Fibroblast of gingiva (primary cell): ENCODE measurements around the gene RGS9.

Source experiments
- DNase-seq: peaks from one replicate; pipeline ENCODE4 v3.0.0-alpha.2; 2011; ENCODE audit warnings: low read depth

The RGS9 gene

GRCh38 chr17:65261152-65261551, 124.0 kb downstream of the RGS9 start:
- DNase-seq, result no peak

DNA sequence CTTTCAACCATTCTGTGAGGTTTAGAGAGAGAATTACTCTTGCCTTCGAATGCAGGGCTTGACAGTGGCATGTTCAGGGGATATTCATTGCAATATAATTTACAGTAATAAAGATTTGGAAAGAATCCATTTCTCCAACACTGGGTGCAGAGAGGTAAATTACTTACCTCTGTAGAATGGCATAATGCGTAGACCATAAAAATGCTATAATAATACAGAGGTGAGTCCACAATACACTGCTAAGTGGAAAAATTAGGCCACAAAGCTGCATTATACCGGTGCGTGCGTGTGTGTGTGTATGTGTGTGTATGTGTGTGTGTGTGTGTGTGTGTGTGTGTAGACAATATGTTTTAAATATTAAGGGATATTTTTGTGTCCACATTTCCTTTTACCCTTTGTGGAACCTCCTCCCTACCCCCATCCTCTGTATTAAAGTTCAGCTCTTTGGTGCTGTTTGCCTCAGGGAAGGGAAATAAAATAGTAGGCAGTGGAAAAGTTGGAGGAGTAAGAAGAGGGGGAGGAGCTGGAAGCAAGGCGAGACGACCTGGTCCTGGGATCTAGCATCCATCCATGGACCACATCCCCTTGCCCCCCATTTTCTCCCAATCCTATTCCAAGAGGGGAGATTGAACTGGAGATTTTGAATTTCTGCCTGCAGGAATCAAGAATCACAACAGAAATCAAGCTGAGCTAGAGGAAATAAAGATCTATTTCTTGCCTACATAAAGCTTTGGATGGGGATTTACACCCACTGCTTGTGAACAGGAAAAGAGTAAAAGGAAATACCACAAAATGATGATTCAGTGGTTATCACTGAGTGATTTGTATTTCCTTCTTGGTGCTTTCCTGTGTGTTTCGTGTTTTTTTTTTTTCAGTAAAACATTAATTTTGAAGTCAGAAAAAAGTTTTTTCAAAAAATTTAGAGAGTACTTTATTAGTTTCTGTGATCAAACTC, 124.8 kb downstream of the RGS9 start:
- DNase-seq, result no peak

- no peak for DNase-seq
Observed at GRCh38 chr17:65265276-65265675, 128.1 kb downstream of the RGS9 start.

DNA sequence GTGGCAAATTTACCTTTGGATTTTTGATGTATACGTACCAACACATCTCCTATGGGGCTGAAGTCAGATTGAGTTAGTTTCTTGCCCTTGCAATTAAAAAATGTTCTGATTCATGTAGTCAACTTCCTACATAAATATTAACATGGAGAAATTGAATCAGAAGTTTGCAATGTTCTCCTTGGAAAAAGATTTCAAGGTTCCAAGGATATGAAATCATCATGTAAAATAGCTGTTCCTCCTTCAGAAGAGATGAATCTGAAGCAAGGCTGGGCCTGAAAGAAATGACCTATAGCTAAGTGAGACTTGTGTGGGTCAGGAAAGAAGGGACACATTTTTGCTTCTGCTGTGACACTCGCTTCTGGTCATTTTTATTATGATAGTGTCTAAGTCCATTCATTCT, 131.7 kb downstream of the RGS9 start:
- DNase-seq, result peak; percentile 21

DNA sequence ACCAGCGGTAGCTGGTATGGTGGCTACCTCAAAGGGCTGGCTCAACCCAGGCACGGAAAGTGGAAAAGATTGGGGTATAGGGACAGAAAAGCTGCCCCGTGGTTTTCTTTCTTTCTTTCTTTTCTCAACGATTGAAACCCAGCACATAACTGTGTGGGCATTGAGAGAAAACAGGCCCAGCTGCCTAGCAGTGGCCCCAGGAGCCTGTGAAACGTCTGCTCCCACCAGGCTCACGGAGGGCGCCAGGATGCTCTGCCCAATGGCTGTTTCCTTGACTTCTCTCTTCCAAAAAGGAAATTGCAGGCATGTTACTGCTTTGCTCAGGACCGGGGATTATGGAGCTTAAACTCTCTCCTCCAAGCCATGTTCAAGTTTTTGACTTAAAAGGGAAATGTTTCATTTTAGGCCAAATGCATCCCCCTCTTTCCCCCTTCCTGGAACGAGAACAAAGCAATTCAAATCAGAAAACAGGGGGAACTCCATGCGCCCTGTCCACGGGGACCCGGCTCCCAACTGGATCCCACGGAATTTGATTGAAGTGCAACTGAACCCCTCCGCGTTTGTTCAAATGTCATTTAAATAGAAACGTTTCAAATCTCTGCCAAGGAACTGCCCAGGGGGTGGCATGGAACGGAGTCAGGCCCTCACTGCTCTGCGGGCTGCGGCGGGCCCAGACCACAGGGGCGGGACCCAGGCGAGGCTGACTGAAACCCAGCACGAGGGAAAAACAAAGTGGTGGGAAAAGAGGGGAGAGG, 133.5 kb downstream of the RGS9 start:
- no peak for DNase-seq

DNA sequence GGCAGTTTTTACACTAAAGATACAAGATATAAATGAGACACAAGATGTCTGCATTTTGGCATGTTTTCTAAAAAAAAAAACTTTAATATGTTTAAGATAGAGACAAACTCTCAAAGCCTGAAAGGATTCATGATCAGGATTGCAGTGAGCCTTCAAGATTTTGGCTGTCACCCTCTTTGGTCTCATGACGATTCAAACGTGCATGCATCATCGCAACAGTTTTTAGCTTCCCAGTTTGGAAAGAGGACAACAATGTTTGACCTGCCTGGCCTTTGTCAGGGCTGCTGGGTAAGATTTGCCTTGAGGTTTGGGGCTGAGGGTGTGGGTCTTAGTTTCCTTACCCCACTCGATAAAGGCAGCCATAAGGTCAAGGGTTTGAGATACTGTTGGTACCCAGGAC, 134.1 kb downstream of the RGS9 start:
- DNase-seq, result no peak
